GM18868 (cell line): ENCODE measurements around the gene NUP153.

Experiments used
- ATAC-seq: cut with Tn5 transposase; IDR thresholded peaks from one replicate; pipeline ENCODE4 v1.9.1; 2021; ENCODE audit warnings: mild to moderate bottlenecking, moderate library complexity; ENCODE audit not compliant: unreplicated experiment

The NUP153 gene

GRCh38 chr6:17565399-17565798 is 141.3 kb downstream of the NUP153 start:
- no peak for ATAC-seq
